ENCODE data around the gene FUBP1. TPM values are rescaled to one million over a fixed set of nuclear protein-coding genes. Genes with fewer than 3 reads are reported as not detected.

FUBP1 gene
- total RNA-seq, 4 donors from 2014 or later: 25.6 to 64.3 (median 47.8) TPM

- in situ Hi-C loops (cut with MboI; ENCODE audit: low sequenced_read_pairs in 4 of 4) (no loop called here), intact Hi-C loops (cut with DNase I; ENCODE audit: low total_unique reads) (no loop called here)
- TF ChIP-seq CTCF (IDR thresholded peaks at IDR 0.05 in 4 of 5, conservative IDR thresholded peaks at IDR 0.05 in 1 of 5) (no peak), POLR2A (IDR thresholded peaks at IDR 0.05) (no peak)
- Histone ChIP-seq H3K9me3 (no peaks in the 10 kb centered on the region), H3K4me3 (peak overlapping the region in 3 of 4 donors; percentile 11 to 81 (median 19)), H3K4me1 (peaks cover 31 to 53% of the 10 kb centered on the region in 2 donors), H3K27me3 (no peaks in the 10 kb centered on the region), H3K36me3 (peaks cover 0 to 30% of the 10 kb centered on the region in 2 donors), H3K27ac (peak overlapping the region; percentile 39 to 97 (median 91))
- DNase-seq (no peak), ATAC-seq (no peak)
Observed at GRCh38 chr1:78011050-78011449, 32.2 kb upstream of the FUBP1 start.

- ATAC-seq (no peak), DNase-seq (no peak)
- Histone ChIP-seq H3K4me1 (peaks cover 27 to 50% of the 10 kb centered on the region in 2 donors), H3K27ac (peak overlapping the region; percentile 4 to 97 (median 91)), H3K4me3 (peak overlapping the region; percentile 8 to 81 (median 44)), H3K36me3 (peaks cover 0 to 21% of the 10 kb centered on the region in 2 donors), H3K27me3 (no peaks in the 10 kb centered on the region), H3K9me3 (no peaks in the 10 kb centered on the region)
- in situ Hi-C loops (cut with MboI; ENCODE audit: low sequenced_read_pairs in 4 of 4): no loop called here
- no peak for TF ChIP-seq POLR2A (IDR thresholded peaks at IDR 0.05)
- TF ChIP-seq CTCF (IDR thresholded peaks at IDR 0.05 in 4 of 5, conservative IDR thresholded peaks at IDR 0.05 in 1 of 5): no peak
- intact Hi-C loops (cut with DNase I; ENCODE audit: low total_unique reads): loop anchor here (5.0 kb wide), 1 partner anchor 37 kb away; the partner anchor contains the start of gene GIPC2
Observed at GRCh38 chr1:78009836-78010235, 31.0 kb upstream of the FUBP1 start.

- TF ChIP-seq CTCF (IDR thresholded peaks at IDR 0.05 in 4 of 5, conservative IDR thresholded peaks at IDR 0.05 in 1 of 5) (no peak), POLR2A (IDR thresholded peaks at IDR 0.05) (no peak)
- H3K4me3 ChIP-seq: peak overlapping the region; percentile 14 to 81 (median 70)
- intact Hi-C loops (cut with DNase I; ENCODE audit: low total_unique reads) (loop anchor here (5.0 kb wide), 1 partner anchor 38 kb away; the partner anchor contains the start of gene GIPC2), in situ Hi-C loops (cut with MboI; ENCODE audit: low sequenced_read_pairs in 4 of 4) (no loop called here)
- H3K36me3 ChIP-seq: peaks cover 0 to 15% of the 10 kb centered on the region in 2 donors
- no peaks in the 10 kb centered on the region for H3K27me3 ChIP-seq
- peaks cover 23 to 45% of the 10 kb centered on the region in 2 donors for H3K4me1 ChIP-seq
- H3K27ac ChIP-seq: peak overlapping the region; percentile 4 to 97 (median 91)
- ATAC-seq (no peak), DNase-seq (no peak)
- H3K9me3 ChIP-seq: no peaks in the 10 kb centered on the region
Observed at GRCh38 chr1:78009276-78009675, 30.4 kb upstream of the FUBP1 start.

GRCh38 chr1:78007677-78008341 lies 28.9 kb upstream of the FUBP1 start:
- TF ChIP-seq POLR2A (IDR thresholded peaks at IDR 0.05) (no peak), CTCF (IDR thresholded peaks at IDR 0.05 in 4 of 5, conservative IDR thresholded peaks at IDR 0.05 in 1 of 5) (no peak)
- intact Hi-C loops (cut with DNase I; ENCODE audit: low total_unique reads): loop anchor here (5.0 kb wide), 1 partner anchor 39 kb away; the partner anchor contains the start of gene GIPC2
- Histone ChIP-seq H3K27me3 (no peaks in the 10 kb centered on the region), H3K9me3 (no peaks in the 10 kb centered on the region), H3K36me3 (peaks cover 0 to 1% of the 10 kb centered on the region in 2 donors), H3K27ac (peak overlapping the region; percentile 83 to 97 (median 91)), H3K4me3 (peak overlapping the region; percentile 65 to 81 (median 70)), H3K4me1 (peaks cover 28 to 48% of the 10 kb centered on the region in 2 donors)
- in situ Hi-C loops (cut with MboI; ENCODE audit: low sequenced_read_pairs in 4 of 4): no loop called here
- ATAC-seq (no peak), DNase-seq (no peak)
